Loucy (cell line): ENCODE data around the gene MED13.

Experiments used
- EZH2phosphoT487 ChIP-seq: fragments of 200-600 bp; IDR thresholded peaks from 2 replicates; pipeline ENCODE4 v1.6.1; 2018; ENCODE audit warnings: antibody characterized with exemption, mild to moderate bottlenecking, moderate library complexity, borderline replicate concordance
- TF ChIP-seq, protein P1 (sequence below): fragments of 200-600 bp; sonication (generic); conservative IDR thresholded peaks from 2 replicates; pipeline ENCODE4 v1.5.1; 2014; ENCODE audit warnings: mild to moderate bottlenecking, antibody characterized with exemption, low read length

DNA sequence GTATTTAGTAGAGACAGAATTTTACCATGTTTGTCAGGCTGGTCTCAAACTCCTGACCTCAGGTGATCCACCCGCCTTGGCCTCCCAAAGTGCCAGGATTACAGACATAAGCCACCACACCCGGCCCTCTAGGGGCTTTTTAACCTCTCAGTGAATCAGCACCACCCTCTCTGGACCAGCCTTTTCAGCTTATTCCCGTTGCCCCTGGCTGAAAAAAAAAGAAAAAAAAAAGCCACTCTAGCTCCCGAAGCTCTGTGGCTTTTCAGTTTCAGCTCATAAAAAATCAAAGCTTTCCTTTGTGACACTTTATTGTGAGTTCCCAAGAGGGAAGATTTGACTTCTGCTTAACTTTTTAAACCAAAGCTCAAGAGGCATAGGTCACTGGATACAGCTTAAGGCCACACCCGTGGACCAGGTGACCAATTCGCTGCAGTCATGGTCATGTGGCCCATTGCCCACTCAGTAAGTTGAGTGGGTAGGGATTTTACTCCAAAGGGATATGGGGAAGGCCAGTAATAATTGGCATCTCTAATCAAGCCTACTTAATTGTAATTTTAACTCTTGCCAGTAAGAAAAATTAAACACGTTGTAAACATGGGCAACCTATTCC, 46.6 kb upstream of the MED13 start:
- TF ChIP-seq, protein P1, sequence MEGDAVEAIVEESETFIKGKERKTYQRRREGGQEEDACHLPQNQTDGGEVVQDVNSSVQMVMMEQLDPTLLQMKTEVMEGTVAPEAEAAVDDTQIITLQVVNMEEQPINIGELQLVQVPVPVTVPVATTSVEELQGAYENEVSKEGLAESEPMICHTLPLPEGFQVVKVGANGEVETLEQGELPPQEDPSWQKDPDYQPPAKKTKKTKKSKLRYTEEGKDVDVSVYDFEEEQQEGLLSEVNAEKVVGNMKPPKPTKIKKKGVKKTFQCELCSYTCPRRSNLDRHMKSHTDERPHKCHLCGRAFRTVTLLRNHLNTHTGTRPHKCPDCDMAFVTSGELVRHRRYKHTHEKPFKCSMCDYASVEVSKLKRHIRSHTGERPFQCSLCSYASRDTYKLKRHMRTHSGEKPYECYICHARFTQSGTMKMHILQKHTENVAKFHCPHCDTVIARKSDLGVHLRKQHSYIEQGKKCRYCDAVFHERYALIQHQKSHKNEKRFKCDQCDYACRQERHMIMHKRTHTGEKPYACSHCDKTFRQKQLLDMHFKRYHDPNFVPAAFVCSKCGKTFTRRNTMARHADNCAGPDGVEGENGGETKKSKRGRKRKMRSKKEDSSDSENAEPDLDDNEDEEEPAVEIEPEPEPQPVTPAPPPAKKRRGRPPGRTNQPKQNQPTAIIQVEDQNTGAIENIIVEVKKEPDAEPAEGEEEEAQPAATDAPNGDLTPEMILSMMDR, result no peak
- TF ChIP-seq EZH2phosphoT487, result no peak
